Measurements from ENCODE around the gene TCN2.

- no peak for TF ChIP-seq CTCF (IDR thresholded peaks at IDR 0.05)
- no peak for TF ChIP-seq POLR2A (IDR thresholded peaks at IDR 0.05)
- TF ChIP-seq EP300 (IDR thresholded peaks at IDR 0.05): no peak
These were observed 441 bp downstream of the TCN2 start for GRCh38 chr22:30607300-30607930.
